HG02973 (cell line): ENCODE data around the gene CEMIP.

Experiments used
- ATAC-seq: cut with Tn5 transposase; IDR thresholded peaks from one replicate; pipeline ENCODE4 v1.9.1; 2021; ENCODE audit warnings: moderate library complexity; ENCODE audit not compliant: unreplicated experiment

The CEMIP gene

GRCh38 chr15:80785335-80785734 is 6.2 kb downstream of the CEMIP start:
- ATAC-seq: no peak

GRCh38 chr15:80785811-80786354 is 6.7 kb downstream of the CEMIP start:
- no peak for ATAC-seq

GRCh38 chr15:80787316-80787715 is 8.1 kb downstream of the CEMIP start:
- ATAC-seq: no peak

- ATAC-seq: no peak
Observed at GRCh38 chr15:80788536-80788935, 9.4 kb downstream of the CEMIP start.

- ATAC-seq: no peak
Observed at GRCh38 chr15:80789296-80789695, 10.1 kb downstream of the CEMIP start.

GRCh38 chr15:80789796-80790195 is 10.6 kb downstream of the CEMIP start:
- no peak for ATAC-seq

GRCh38 chr15:80790236-80790635 is 11.1 kb downstream of the CEMIP start:
- ATAC-seq: no peak

GRCh38 chr15:80791004-80791403 is 11.8 kb downstream of the CEMIP start:
- ATAC-seq: no peak

GRCh38 chr15:80796407-80796806 is 17.2 kb downstream of the CEMIP start:
- ATAC-seq: no peak

- ATAC-seq: no peak
Observed at GRCh38 chr15:80798911-80799310, 19.7 kb downstream of the CEMIP start.

GRCh38 chr15:80800067-80800466 is 20.9 kb downstream of the CEMIP start:
- no peak for ATAC-seq

GRCh38 chr15:80801891-80802680 is 22.9 kb downstream of the CEMIP start:
- no peak for ATAC-seq

- ATAC-seq: no peak
Observed at GRCh38 chr15:80803580-80804525, 24.7 kb downstream of the CEMIP start.

- ATAC-seq: no peak
Observed at GRCh38 chr15:80804970-80805495, 25.9 kb downstream of the CEMIP start.

- ATAC-seq: no peak
Observed at GRCh38 chr15:80811781-80812315, 32.7 kb downstream of the CEMIP start.

- no peak for ATAC-seq
Observed at GRCh38 chr15:80815106-80815505, 35.9 kb downstream of the CEMIP start.

- ATAC-seq: no peak
Observed at GRCh38 chr15:80816049-80816653, 37.0 kb downstream of the CEMIP start.

GRCh38 chr15:80816936-80817335 is 37.8 kb downstream of the CEMIP start:
- no peak for ATAC-seq

- ATAC-seq: no peak
Observed at GRCh38 chr15:80817901-80818300, 38.7 kb downstream of the CEMIP start.

- ATAC-seq: no peak
Observed at GRCh38 chr15:80819001-80819400, 39.8 kb downstream of the CEMIP start.

- ATAC-seq: no peak
Observed at GRCh38 chr15:80820092-80820491, 40.9 kb downstream of the CEMIP start.
